ENCODE data around the gene SNRPF.

SNRPF gene

GRCh38 chr12:95870897-95871296 is 12.1 kb downstream of the SNRPF start:
- H3K36me3 Mint-ChIP-seq (ENCODE audit: insufficient read depth), result peaks cover 21% of the 10 kb centered on the region
- H3K4me1 Mint-ChIP-seq, result peaks cover 6% of the 10 kb centered on the region
- H3K4me3 Mint-ChIP-seq, result no peak overlapping the region
- ATAC-seq (replicated peaks; ENCODE audit: extremely low read depth, poor library complexity, severe bottlenecking), result no peak
- no peaks in the 10 kb centered on the region for H3K27me3 Mint-ChIP-seq
- no peak for DNase-seq (ENCODE audit: low spot score in 2 of 2)
- no peaks in the 10 kb centered on the region for H3K9me3 Mint-ChIP-seq
- no peak overlapping the region for H3K27ac Mint-ChIP-seq (ENCODE audit: low read depth)

- no peak overlapping the region for H3K27ac Mint-ChIP-seq (ENCODE audit: low read depth)
Observed at GRCh38 chr12:95874452-95874851, 15.7 kb downstream of the SNRPF start.

GRCh38 chr12:95877622-95878021 is 18.9 kb downstream of the SNRPF start:
- H3K4me1 Mint-ChIP-seq, result peaks cover 6% of the 10 kb centered on the region
- ATAC-seq (replicated peaks; ENCODE audit: extremely low read depth, poor library complexity, severe bottlenecking), result no peak
- no peaks in the 10 kb centered on the region for H3K27me3 Mint-ChIP-seq
- no peak overlapping the region for H3K27ac Mint-ChIP-seq (ENCODE audit: low read depth)
- DNase-seq (ENCODE audit: low spot score in 2 of 2), result no peak
- no peaks in the 10 kb centered on the region for H3K9me3 Mint-ChIP-seq
- no peak overlapping the region for H3K4me3 Mint-ChIP-seq
- H3K36me3 Mint-ChIP-seq (ENCODE audit: insufficient read depth), result peaks cover 5% of the 10 kb centered on the region

More at GRCh38 chr12:95874452-95874851, 15.7 kb downstream of the SNRPF start:
- DNase-seq (ENCODE audit: low spot score in 2 of 2) (no peak), ATAC-seq (replicated peaks; ENCODE audit: extremely low read depth, poor library complexity, severe bottlenecking) (no peak)
- Mint-ChIP-seq H3K27me3 (no peaks in the 10 kb centered on the region), H3K9me3 (no peaks in the 10 kb centered on the region), H3K4me1 (peaks cover 6% of the 10 kb centered on the region), H3K36me3 (ENCODE audit: insufficient read depth) (peaks cover 11% of the 10 kb centered on the region), H3K4me3 (no peak overlapping the region)

GRCh38 chr12:95880895-95881294 is 22.1 kb downstream of the SNRPF start:
- DNase-seq (ENCODE audit: low spot score in 2 of 2) (no peak), ATAC-seq (replicated peaks; ENCODE audit: extremely low read depth, poor library complexity, severe bottlenecking) (no peak)
- Mint-ChIP-seq H3K9me3 (no peaks in the 10 kb centered on the region), H3K27me3 (no peaks in the 10 kb centered on the region), H3K4me1 (no peaks in the 10 kb centered on the region), H3K27ac (ENCODE audit: low read depth) (no peak overlapping the region), H3K4me3 (no peak overlapping the region), H3K36me3 (ENCODE audit: insufficient read depth) (peaks cover 1% of the 10 kb centered on the region)

- H3K36me3 Mint-ChIP-seq (ENCODE audit: insufficient read depth), result peaks cover 1% of the 10 kb centered on the region
- no peaks in the 10 kb centered on the region for H3K27me3 Mint-ChIP-seq
- no peak for DNase-seq (ENCODE audit: low spot score in 2 of 2)
- no peak overlapping the region for H3K27ac Mint-ChIP-seq (ENCODE audit: low read depth)
- no peak for ATAC-seq (replicated peaks; ENCODE audit: extremely low read depth, poor library complexity, severe bottlenecking)
- H3K4me1 Mint-ChIP-seq, result no peaks in the 10 kb centered on the region
- H3K4me3 Mint-ChIP-seq, result no peak overlapping the region
- H3K9me3 Mint-ChIP-seq, result no peaks in the 10 kb centered on the region
Observed at GRCh38 chr12:95881331-95881955, 22.7 kb downstream of the SNRPF start.

GRCh38 chr12:95882080-95882479 is 23.3 kb downstream of the SNRPF start:
- no peak overlapping the region for H3K27ac Mint-ChIP-seq (ENCODE audit: low read depth)
- no peak overlapping the region for H3K4me3 Mint-ChIP-seq
- H3K9me3 Mint-ChIP-seq, result no peaks in the 10 kb centered on the region
- ATAC-seq (replicated peaks; ENCODE audit: extremely low read depth, poor library complexity, severe bottlenecking) (no peak), DNase-seq (ENCODE audit: low spot score in 2 of 2) (no peak)
- H3K27me3 Mint-ChIP-seq, result no peaks in the 10 kb centered on the region
- peaks cover 1% of the 10 kb centered on the region for H3K36me3 Mint-ChIP-seq (ENCODE audit: insufficient read depth)
- no peaks in the 10 kb centered on the region for H3K4me1 Mint-ChIP-seq

- no peak overlapping the region for H3K4me3 Mint-ChIP-seq
- H3K36me3 Mint-ChIP-seq (ENCODE audit: insufficient read depth), result peaks cover 1% of the 10 kb centered on the region
- no peak for ATAC-seq (replicated peaks; ENCODE audit: extremely low read depth, poor library complexity, severe bottlenecking)
Observed at GRCh38 chr12:95882873-95883272, 24.1 kb downstream of the SNRPF start.

GRCh38 chr12:95884998-95885397 is 26.2 kb downstream of the SNRPF start:
- H3K36me3 Mint-ChIP-seq (ENCODE audit: insufficient read depth), result no peaks in the 10 kb centered on the region
- DNase-seq (ENCODE audit: low spot score in 2 of 2) (no peak), ATAC-seq (replicated peaks; ENCODE audit: extremely low read depth, poor library complexity, severe bottlenecking) (no peak)

More at GRCh38 chr12:95882873-95883272, 24.1 kb downstream of the SNRPF start:
- H3K9me3 Mint-ChIP-seq, result no peaks in the 10 kb centered on the region
- H3K27ac Mint-ChIP-seq (ENCODE audit: low read depth), result no peak overlapping the region
- no peak for DNase-seq (ENCODE audit: low spot score in 2 of 2)
- no peaks in the 10 kb centered on the region for H3K4me1 Mint-ChIP-seq
- no peaks in the 10 kb centered on the region for H3K27me3 Mint-ChIP-seq

GRCh38 chr12:95887311-95887710 is 28.6 kb downstream of the SNRPF start:
- no peaks in the 10 kb centered on the region for H3K4me1 Mint-ChIP-seq
- ATAC-seq (replicated peaks; ENCODE audit: extremely low read depth, poor library complexity, severe bottlenecking) (no peak), DNase-seq (ENCODE audit: low spot score in 2 of 2) (no peak)
- H3K27me3 Mint-ChIP-seq, result no peaks in the 10 kb centered on the region
- H3K9me3 Mint-ChIP-seq, result no peaks in the 10 kb centered on the region
- H3K4me3 Mint-ChIP-seq, result no peak overlapping the region
- H3K27ac Mint-ChIP-seq (ENCODE audit: low read depth), result no peak overlapping the region
- H3K36me3 Mint-ChIP-seq (ENCODE audit: insufficient read depth), result no peaks in the 10 kb centered on the region

More at GRCh38 chr12:95884998-95885397, 26.2 kb downstream of the SNRPF start:
- Mint-ChIP-seq H3K27ac (ENCODE audit: low read depth) (no peak overlapping the region), H3K9me3 (no peaks in the 10 kb centered on the region), H3K4me3 (no peak overlapping the region), H3K4me1 (no peaks in the 10 kb centered on the region), H3K27me3 (no peaks in the 10 kb centered on the region)

GRCh38 chr12:95890958-95891357 is 32.2 kb downstream of the SNRPF start:
- no peaks in the 10 kb centered on the region for H3K4me1 Mint-ChIP-seq
- no peak overlapping the region for H3K4me3 Mint-ChIP-seq
- no peak for ATAC-seq (replicated peaks; ENCODE audit: extremely low read depth, poor library complexity, severe bottlenecking)
- no peak overlapping the region for H3K27ac Mint-ChIP-seq (ENCODE audit: low read depth)
- no peaks in the 10 kb centered on the region for H3K36me3 Mint-ChIP-seq (ENCODE audit: insufficient read depth)
- DNase-seq (ENCODE audit: low spot score in 2 of 2), result no peak
- no peaks in the 10 kb centered on the region for H3K9me3 Mint-ChIP-seq
- peaks cover 22% of the 10 kb centered on the region for H3K27me3 Mint-ChIP-seq

- no peaks in the 10 kb centered on the region for H3K9me3 Mint-ChIP-seq
Observed at GRCh38 chr12:95896846-95897245, 38.1 kb downstream of the SNRPF start.

GRCh38 chr12:95898081-95898480 is 39.3 kb downstream of the SNRPF start:
- H3K27ac Mint-ChIP-seq (ENCODE audit: low read depth), result no peak overlapping the region
- H3K27me3 Mint-ChIP-seq, result peaks cover 31% of the 10 kb centered on the region
- ATAC-seq (replicated peaks; ENCODE audit: extremely low read depth, poor library complexity, severe bottlenecking), result no peak
- H3K36me3 Mint-ChIP-seq (ENCODE audit: insufficient read depth), result no peaks in the 10 kb centered on the region
- no peak overlapping the region for H3K4me3 Mint-ChIP-seq
- no peaks in the 10 kb centered on the region for H3K4me1 Mint-ChIP-seq
- no peaks in the 10 kb centered on the region for H3K9me3 Mint-ChIP-seq
- DNase-seq (ENCODE audit: low spot score in 2 of 2), result no peak

More at GRCh38 chr12:95896846-95897245, 38.1 kb downstream of the SNRPF start:
- H3K4me1 Mint-ChIP-seq, result no peaks in the 10 kb centered on the region
- no peak overlapping the region for H3K4me3 Mint-ChIP-seq
- DNase-seq (ENCODE audit: low spot score in 2 of 2) (no peak), ATAC-seq (replicated peaks; ENCODE audit: extremely low read depth, poor library complexity, severe bottlenecking) (no peak)
- H3K36me3 Mint-ChIP-seq (ENCODE audit: insufficient read depth), result no peaks in the 10 kb centered on the region
- H3K27me3 Mint-ChIP-seq, result peaks cover 34% of the 10 kb centered on the region
- no peak overlapping the region for H3K27ac Mint-ChIP-seq (ENCODE audit: low read depth)

- H3K36me3 Mint-ChIP-seq (ENCODE audit: insufficient read depth), result no peaks in the 10 kb centered on the region
- H3K27ac Mint-ChIP-seq (ENCODE audit: low read depth), result no peak overlapping the region
- no peaks in the 10 kb centered on the region for H3K9me3 Mint-ChIP-seq
- H3K27me3 Mint-ChIP-seq, result peaks cover 33% of the 10 kb centered on the region
- ATAC-seq (replicated peaks; ENCODE audit: extremely low read depth, poor library complexity, severe bottlenecking) (no peak), DNase-seq (ENCODE audit: low spot score in 2 of 2) (no peak)
- H3K4me1 Mint-ChIP-seq, result no peaks in the 10 kb centered on the region
- no peak overlapping the region for H3K4me3 Mint-ChIP-seq
Observed at GRCh38 chr12:95908573-95908972, 49.8 kb downstream of the SNRPF start.

Measured in central memory CD8-positive, alpha-beta T cell (primary cell).